Measurements from ENCODE around the gene PDGFD.

PDGFD gene

DNA sequence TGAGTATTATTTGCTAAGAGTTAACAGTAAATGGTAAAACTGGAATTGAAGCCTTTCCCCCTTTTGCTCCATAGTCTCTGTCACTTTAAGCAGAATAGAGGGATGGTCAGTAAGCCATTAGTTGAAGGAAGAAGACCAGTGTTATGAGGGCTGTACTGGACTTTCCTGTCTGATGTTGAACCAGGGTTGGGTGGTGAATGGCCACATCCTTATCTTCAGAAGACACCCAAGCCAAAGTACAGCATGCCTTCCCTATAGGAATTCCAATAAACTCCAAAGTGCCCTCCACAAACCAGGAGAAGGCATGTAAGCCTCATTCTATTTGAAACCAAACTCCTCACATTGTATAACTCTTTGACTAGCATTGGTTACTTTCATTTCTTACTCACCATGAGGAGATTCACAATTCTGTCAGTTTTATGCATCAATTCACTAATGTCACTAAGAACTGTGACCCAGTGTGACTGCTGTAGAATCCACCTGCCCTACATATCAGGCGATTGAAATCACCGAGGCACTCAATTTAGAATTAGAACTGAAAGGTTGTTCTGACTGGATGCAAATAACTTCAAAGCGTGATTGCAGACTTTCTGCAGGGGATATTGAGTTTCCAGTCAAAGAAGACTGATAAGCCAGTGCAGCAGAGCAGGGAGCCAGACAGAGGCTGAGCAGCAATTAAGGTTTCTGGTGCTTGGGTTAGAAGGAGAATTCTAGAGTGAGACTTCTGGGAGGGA lies 234.6 kb downstream of the PDGFD start:
- no peak for DNase-seq (ENCODE audit: low read depth)
- TF ChIP-seq, protein P1, sequence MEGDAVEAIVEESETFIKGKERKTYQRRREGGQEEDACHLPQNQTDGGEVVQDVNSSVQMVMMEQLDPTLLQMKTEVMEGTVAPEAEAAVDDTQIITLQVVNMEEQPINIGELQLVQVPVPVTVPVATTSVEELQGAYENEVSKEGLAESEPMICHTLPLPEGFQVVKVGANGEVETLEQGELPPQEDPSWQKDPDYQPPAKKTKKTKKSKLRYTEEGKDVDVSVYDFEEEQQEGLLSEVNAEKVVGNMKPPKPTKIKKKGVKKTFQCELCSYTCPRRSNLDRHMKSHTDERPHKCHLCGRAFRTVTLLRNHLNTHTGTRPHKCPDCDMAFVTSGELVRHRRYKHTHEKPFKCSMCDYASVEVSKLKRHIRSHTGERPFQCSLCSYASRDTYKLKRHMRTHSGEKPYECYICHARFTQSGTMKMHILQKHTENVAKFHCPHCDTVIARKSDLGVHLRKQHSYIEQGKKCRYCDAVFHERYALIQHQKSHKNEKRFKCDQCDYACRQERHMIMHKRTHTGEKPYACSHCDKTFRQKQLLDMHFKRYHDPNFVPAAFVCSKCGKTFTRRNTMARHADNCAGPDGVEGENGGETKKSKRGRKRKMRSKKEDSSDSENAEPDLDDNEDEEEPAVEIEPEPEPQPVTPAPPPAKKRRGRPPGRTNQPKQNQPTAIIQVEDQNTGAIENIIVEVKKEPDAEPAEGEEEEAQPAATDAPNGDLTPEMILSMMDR (conservative IDR thresholded peaks at IDR 0.05; ENCODE audit: control insufficient read depth, insufficient read depth, low read depth, low read length): no peak
- no peak overlapping the region for H3K4me3 ChIP-seq (ENCODE audit: control insufficient read depth, low read depth, low read length)

DNA sequence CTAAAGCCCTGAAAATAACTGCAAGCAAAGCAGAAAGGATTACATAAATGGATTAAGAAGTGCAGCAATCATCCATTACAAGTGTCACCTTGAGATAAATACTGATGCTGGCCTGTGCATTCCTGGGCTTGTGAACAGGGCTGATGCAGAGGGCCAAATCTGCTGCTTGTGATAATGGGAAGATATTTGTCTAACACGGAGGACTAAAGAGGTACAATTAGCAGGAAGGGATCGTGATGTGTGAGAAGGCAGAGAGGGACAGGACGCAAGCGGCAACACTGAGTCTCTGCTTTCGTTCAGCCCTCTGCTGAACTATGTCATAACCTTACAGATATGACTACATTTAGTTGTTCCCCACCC lies 235.2 kb downstream of the PDGFD start:
- TF ChIP-seq, protein P1 (conservative IDR thresholded peaks at IDR 0.05; ENCODE audit: control insufficient read depth, insufficient read depth, low read depth, low read length): no peak
- H3K4me3 ChIP-seq (ENCODE audit: control insufficient read depth, low read depth, low read length): no peak overlapping the region
- DNase-seq (ENCODE audit: low read depth): no peak

DNA sequence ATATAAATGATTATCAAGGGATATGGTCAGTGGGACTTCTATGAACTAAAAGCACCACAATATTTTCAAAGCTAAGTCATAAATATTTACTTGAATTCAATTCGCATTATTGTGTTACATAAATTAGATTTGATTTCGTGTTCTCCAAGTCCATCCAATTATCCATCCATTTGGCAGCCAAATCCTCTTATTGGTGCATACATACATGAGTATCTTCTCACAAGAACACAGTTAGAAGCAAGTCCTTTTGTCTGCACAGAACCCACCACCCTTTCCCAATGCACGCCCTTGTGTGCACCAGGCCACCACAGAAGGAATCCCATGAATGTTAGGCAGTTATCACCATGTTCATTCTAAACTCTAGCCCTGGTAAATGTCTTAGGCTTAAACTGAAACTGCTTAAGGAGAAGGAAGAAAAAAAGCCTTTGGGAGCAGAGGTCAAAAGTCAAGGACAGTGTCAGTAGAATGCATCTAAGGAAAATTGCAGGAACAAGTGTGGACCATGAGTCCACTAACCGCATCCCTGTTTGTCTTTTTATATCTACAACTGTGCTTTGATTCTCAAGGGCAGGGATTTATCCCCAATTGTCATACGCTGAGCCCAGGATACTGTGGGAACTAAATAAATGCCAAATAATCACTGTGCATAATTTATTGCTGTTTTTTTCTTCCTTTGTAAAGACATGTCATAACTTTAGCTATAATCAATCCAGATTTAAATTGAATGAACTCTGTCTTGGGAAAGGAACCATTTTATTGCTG lies 235.7 kb downstream of the PDGFD start:
- H3K4me3 ChIP-seq (ENCODE audit: control insufficient read depth, low read depth, low read length): no peak overlapping the region
- no peak for DNase-seq (ENCODE audit: low read depth)
- TF ChIP-seq, protein P1 (conservative IDR thresholded peaks at IDR 0.05; ENCODE audit: control insufficient read depth, insufficient read depth, low read depth, low read length): no peak

DNA sequence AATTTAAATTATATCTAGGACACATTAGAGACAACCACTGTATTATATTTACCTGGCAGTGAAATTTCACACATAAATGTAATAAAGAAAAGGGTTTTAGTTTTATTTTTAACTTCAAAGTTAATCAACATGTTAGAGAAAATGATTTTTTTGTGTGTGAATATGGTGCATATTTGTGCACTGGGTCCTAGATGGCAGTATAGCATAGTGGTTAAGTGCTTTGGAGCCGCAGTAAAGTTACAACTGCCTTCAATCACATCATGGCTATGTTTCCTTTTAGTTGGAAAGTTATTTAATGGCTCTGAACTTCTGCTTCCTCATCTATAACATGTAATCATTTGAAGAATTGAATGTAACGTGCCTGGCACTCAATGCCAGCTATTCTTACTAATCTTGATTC lies 236.4 kb downstream of the PDGFD start:
- TF ChIP-seq, protein P1 (conservative IDR thresholded peaks at IDR 0.05; ENCODE audit: control insufficient read depth, insufficient read depth, low read depth, low read length): peak; percentile 58
- no peak overlapping the region for H3K4me3 ChIP-seq (ENCODE audit: control insufficient read depth, low read depth, low read length)
- peak; percentile 57 for DNase-seq (ENCODE audit: low read depth)

DNA sequence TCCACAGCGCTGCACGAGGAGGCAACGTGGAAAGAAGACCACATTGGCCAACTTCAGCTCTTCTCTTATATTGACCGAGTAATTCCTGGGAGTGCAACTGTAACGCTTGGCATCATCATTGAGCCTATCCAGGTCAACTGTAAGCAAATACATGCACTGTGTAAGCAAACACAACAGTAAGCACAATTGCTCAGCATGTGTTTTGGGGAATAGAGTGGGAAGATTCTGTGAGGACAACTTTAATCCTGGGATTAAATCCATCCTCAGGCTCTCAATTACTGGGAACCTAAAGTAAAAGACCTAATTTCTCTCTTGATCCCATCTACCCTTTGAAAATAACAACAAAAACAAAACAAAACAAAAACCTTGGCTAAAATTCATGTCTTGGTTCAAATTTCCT lies 237.0 kb downstream of the PDGFD start:
- no peak overlapping the region for H3K4me3 ChIP-seq (ENCODE audit: control insufficient read depth, low read depth, low read length)
- no peak for DNase-seq (ENCODE audit: low read depth)
- TF ChIP-seq, protein P1 (conservative IDR thresholded peaks at IDR 0.05; ENCODE audit: control insufficient read depth, insufficient read depth, low read depth, low read length): no peak

DNA sequence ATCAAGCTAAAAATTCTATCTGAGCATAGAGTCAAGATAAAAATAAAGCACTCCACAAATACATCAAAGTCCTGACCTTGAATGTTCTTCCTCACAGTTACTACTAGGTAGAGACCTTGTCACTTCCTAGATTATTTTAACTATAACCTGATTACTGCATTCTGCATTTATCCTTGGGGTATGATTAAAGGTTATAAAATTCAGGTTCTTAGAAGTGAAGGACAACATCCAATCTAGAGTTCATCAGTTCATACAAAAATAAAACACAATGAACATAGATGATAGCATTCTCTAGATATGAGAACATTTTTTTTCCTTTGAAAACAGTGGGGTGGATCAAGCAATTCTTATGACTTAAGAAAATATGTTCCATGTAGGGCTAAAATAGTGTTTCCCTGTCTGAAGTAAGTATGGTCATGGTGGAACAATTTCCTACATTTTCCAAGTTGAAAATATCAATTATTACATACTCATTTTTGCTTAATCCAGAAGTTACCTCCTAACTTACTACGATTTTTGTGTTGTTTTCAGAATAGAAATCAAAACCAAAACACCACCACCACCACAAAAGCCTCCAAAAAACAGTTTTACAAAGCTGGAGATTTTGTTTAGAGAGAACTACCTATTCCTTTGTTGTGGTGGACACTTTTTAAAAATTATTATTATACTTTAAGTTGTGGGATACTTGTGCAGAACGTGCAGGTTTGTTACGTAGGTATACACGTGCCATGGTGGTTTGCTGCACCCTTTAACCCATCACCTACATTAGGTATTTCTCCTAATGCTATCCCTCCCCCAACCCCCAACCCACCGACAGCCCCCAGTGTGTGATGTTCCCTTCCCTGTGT lies 239.6 kb downstream of the PDGFD start:
- DNase-seq (ENCODE audit: low read depth): no peak
- TF ChIP-seq, protein P1 (conservative IDR thresholded peaks at IDR 0.05; ENCODE audit: control insufficient read depth, insufficient read depth, low read depth, low read length): no peak
- no peak overlapping the region for H3K4me3 ChIP-seq (ENCODE audit: control insufficient read depth, low read depth, low read length)
